Measurements from ENCODE around the gene METTL13.

- TF ChIP-seq CTCF (conservative IDR thresholded peaks at IDR 0.05; ENCODE audit: low read depth, low read length): no peak
- TF ChIP-seq EZH2 (IDR thresholded peaks at IDR 0.05; ENCODE audit: borderline replicate concordance, low read depth, low read length, poor library complexity, severe bottlenecking): no peak
Observed at GRCh38 chr1:171803461-171804022, 22.1 kb downstream of the METTL13 start.

Data from A673 (cell line).